ENCODE data around the gene TMA7.

Gene TMA7

GRCh38 chr3:48434591-48435222, 5.3 kb upstream of the TMA7 start:
- ChIA-PET POLR2A (no interaction called here), CTCF (interaction anchor here (1.0 to 22.2 kb wide), 10 partner anchors 22 to 240 kb away, joined by 3 to 863 read pairs (median 18); no protein-coding TSS in a partner anchor)
- no peak for DNase-seq (ENCODE audit: extremely low spot score)
- TF ChIP-seq CTCF (IDR thresholded peaks at IDR 0.05; ENCODE audit: control extremely low read depth, extremely low read depth, low read depth, missing control alignments) = no peak

- ChIA-PET CTCF (interaction anchor here (0.9 to 22.2 kb wide), 51 partner anchors 11 to 913 kb away, joined by 3 to 863 read pairs (median 11); partner anchors contain the start of genes ATRIP, CAMP, CDC25A and FBXW12), POLR2A (interaction anchor here (1.5 to 2.3 kb wide), 2 partner anchors 11 to 34 kb away, joined by 6 to 8 read pairs; partner anchors contain the start of gene ATRIP)
- DNase-seq (ENCODE audit: extremely low spot score) = no peak
- TF ChIP-seq CTCF (IDR thresholded peaks at IDR 0.05; ENCODE audit: control extremely low read depth, extremely low read depth, low read depth, missing control alignments) = no peak
Observed at GRCh38 chr3:48435223-48435595, 4.8 kb upstream of the TMA7 start.

- TF ChIP-seq CTCF (IDR thresholded peaks at IDR 0.05; ENCODE audit: control extremely low read depth, extremely low read depth, low read depth, missing control alignments) = peak; percentile 100
- POLR2A ChIA-PET = interaction anchor here (0.7 to 2.3 kb wide), 5 partner anchors 11 to 167 kb away, joined by 3 to 8 read pairs (median 4); partner anchors contain the start of gene ATRIP
- CTCF ChIA-PET = interaction anchor here (0.6 to 22.2 kb wide), 108 partner anchors 10 to 928 kb away, joined by 3 to 863 read pairs (median 5); partner anchors contain the start of genes ATRIP, CAMP, CDC25A and FBXW12
- DNase-seq (ENCODE audit: extremely low spot score) = peak; percentile 88
Observed at GRCh38 chr3:48435774-48436476, 4.1 kb upstream of the TMA7 start.

GRCh38 chr3:48436477-48436787, 3.6 kb upstream of the TMA7 start:
- ChIA-PET CTCF (interaction anchor here (0.6 to 22.2 kb wide), 106 partner anchors 10 to 929 kb away, joined by 3 to 863 read pairs (median 6); partner anchors contain the start of genes ATRIP, CAMP, CDC25A and FBXW12), POLR2A (interaction anchor here (0.7 to 2.3 kb wide), 5 partner anchors 10 to 168 kb away, joined by 3 to 8 read pairs (median 4); partner anchors contain the start of gene ATRIP)
- no peak for DNase-seq (ENCODE audit: extremely low spot score)
- TF ChIP-seq CTCF (IDR thresholded peaks at IDR 0.05; ENCODE audit: control extremely low read depth, extremely low read depth, low read depth, missing control alignments) = no peak

GRCh38 chr3:48436855-48437254, 3.2 kb upstream of the TMA7 start:
- CTCF ChIA-PET = interaction anchor here (0.7 to 22.2 kb wide), 65 partner anchors 9 to 916 kb away, joined by 3 to 863 read pairs (median 8); partner anchors contain the start of genes ATRIP, CAMP, CDC25A and NCKIPSD
- TF ChIP-seq CTCF (IDR thresholded peaks at IDR 0.05; ENCODE audit: control extremely low read depth, extremely low read depth, low read depth, missing control alignments) = no peak
- DNase-seq (ENCODE audit: extremely low spot score) = no peak
- POLR2A ChIA-PET = interaction anchor here (1.0 to 2.3 kb wide), 4 partner anchors 10 to 168 kb away, joined by 3 to 8 read pairs (median 5); partner anchors contain the start of gene ATRIP

GRCh38 chr3:48437812-48438211, 2.2 kb upstream of the TMA7 start:
- CTCF ChIA-PET = interaction anchor here (1.4 to 22.2 kb wide), 8 partner anchors 24 to 243 kb away, joined by 5 to 863 read pairs (median 44); partner anchors contain the start of genes PFKFB4 and ZNF589
- TF ChIP-seq CTCF (IDR thresholded peaks at IDR 0.05; ENCODE audit: control extremely low read depth, extremely low read depth, low read depth, missing control alignments) = no peak
- POLR2A ChIA-PET = no interaction called here
- peak; percentile 21 for DNase-seq (ENCODE audit: extremely low spot score)

All from GM10248 (cell line).